ENCODE results near the gene TIMM50.

The TIMM50 gene

GRCh38 chr19:39502640-39503417, 22.2 kb downstream of the TIMM50 start:
- peak; percentile 14 to 23 for DNase-seq

GRCh38 chr19:39506598-39506943, 25.9 kb downstream of the TIMM50 start:
- DNase-seq = no peak

- peak; percentile 41 to 57 for DNase-seq
Observed at GRCh38 chr19:39506944-39507714, 26.5 kb downstream of the TIMM50 start.

GRCh38 chr19:39507715-39508364, 27.2 kb downstream of the TIMM50 start:
- no peak for DNase-seq

- no peak for DNase-seq
Observed at GRCh38 chr19:39508629-39509028, 28.0 kb downstream of the TIMM50 start.

GRCh38 chr19:39509233-39509632, 28.6 kb downstream of the TIMM50 start:
- DNase-seq = no peak

- DNase-seq = no peak
Observed at GRCh38 chr19:39512988-39513387, 32.4 kb downstream of the TIMM50 start.

- no peak for DNase-seq
Observed at GRCh38 chr19:39514840-39515550, 34.4 kb downstream of the TIMM50 start, which contains the start of gene SELENOV. Gene SELENOV, plus strand, starts transcription at chr19:39515139. Its CDS starts 74 bp downstream, at chr19:39515213.

GRCh38 chr19:39515551-39516191, 35.0 kb downstream of the TIMM50 start:
- no peak for DNase-seq

- no peak for DNase-seq
Observed at GRCh38 chr19:39516270-39516669, 35.6 kb downstream of the TIMM50 start.

GRCh38 chr19:39517432-39517831, 36.8 kb downstream of the TIMM50 start:
- no peak for DNase-seq

GRCh38 chr19:39518458-39518857, 37.8 kb downstream of the TIMM50 start:
- DNase-seq = no peak

- no peak for DNase-seq
Observed at GRCh38 chr19:39518975-39519374, 38.3 kb downstream of the TIMM50 start.

- DNase-seq = no peak
Observed at GRCh38 chr19:39520541-39521484, 40.2 kb downstream of the TIMM50 start.

- DNase-seq = no peak
Observed at GRCh38 chr19:39524495-39524894, 43.9 kb downstream of the TIMM50 start.

GRCh38 chr19:39525205-39525604, 44.6 kb downstream of the TIMM50 start:
- DNase-seq = no peak

- no peak for DNase-seq
Observed at GRCh38 chr19:39531834-39532232, 51.2 kb downstream of the TIMM50 start.

GRCh38 chr19:39532233-39533002, 51.8 kb downstream of the TIMM50 start, which contains the start of gene EID2B:
Gene EID2B, minus strand, starts transcription at chr19:39532852. Its CDS starts 50 bp downstream, at chr19:39532802.
- DNase-seq = peak; percentile 64 to 87

- DNase-seq = no peak
Observed at GRCh38 chr19:39533003-39533512, 52.4 kb downstream of the TIMM50 start.

- no peak for DNase-seq
Observed at GRCh38 chr19:39533791-39534190, 53.2 kb downstream of the TIMM50 start.

Data from SW 1271 (cell line).